GM15510 (cell line): ENCODE results near the gene GGTLC2.

Source experiments
- POLR2A ChIP-seq: IDR thresholded peaks from 3 replicates; pipeline ENCODE4 v1.6.1; 2011; ENCODE audit warnings: borderline replicate concordance; ENCODE audit not compliant: insufficient read length; ENCODE audit errors: extremely low read depth

Gene GGTLC2

DNA sequence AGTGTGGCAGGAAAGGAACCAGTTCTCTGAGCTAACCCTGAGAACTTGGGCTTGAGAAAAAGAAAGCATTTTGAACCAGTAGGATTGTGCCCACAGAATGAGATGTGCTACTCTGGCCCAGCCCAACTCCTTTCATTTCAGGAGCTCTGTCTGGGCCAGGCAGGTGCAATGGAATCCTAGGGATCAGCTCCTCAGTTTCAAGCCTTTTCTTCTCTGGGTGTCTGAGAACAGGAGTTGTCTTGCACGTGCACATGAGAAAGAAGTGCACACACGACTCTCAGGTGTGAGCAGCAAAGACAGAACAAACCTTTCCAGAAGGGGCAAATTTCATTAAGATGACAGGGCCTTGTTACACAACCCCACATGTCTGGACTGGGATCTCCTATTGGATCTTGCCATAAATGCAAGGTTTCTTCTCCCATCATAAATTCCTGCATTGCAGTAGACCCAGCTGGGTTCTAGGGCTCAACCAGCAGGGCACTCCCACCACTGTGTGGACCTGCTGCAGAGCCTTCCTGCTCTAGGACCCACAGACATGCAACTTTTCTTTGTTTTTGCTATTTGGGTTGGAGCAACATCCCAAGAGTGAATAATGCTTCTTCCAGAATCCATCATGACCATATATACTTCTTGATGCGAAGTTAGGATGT, 24.5 kb upstream of the GGTLC2 start:
- TF ChIP-seq POLR2A = no peak

DNA sequence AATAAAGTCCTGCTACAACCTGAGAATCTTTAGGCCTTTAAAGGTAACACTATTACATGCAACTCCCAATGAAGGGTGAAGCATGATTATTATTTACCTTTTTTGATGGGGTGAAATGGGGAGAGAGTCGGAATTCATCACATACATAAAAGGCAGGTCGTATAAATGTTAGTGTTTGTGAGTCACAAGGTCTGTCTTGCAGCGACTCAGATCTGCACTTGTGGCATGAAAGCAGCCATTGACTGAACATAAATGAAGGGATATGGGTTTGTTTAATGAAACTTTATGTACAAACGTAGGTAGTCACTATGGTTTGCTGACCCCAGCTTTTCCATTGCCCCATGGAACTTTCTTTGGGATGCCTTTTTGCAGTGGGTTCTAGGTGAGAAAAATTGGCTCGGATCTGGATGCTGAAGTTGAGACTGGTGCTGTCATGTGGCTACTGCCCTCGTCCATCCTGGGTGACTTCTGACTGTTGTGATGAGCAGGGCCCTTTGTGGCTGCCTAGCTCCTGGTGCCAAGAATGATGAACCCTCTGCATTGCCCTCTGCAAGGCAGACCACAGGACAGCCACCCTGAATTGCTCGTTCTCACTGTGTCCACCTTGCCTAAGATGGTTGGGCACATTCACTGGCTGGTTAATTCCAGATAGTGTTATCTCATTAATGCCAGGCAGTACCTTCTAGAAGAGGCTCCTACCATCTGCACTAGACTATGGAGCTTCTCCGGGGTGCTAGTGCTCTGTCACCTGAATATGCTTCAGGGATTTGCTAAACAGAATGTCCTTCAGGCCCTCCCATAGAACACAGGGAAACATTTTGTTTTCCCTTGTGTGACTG, 11.3 kb downstream of the GGTLC2 start:
- no peak for TF ChIP-seq POLR2A

DNA sequence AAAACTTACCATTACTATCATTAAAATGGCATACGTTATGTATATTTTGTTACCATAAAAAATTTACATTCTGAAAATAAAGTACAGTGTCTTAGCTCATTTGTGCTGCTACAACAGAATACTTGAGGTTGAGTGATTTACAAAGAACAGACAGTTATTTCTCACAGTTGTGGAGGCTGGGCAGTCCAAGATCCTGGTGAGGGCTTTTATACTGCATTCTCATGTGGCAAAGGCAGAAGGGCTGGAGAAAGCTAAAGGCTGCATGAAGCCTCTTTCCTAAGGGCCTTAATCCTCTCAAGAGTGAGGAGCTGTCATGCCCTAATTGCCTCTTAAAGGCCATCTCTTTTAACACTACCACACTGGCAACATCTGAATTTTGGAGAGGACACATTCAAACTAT, 13.3 kb downstream of the GGTLC2 start:
- TF ChIP-seq POLR2A = no peak

DNA sequence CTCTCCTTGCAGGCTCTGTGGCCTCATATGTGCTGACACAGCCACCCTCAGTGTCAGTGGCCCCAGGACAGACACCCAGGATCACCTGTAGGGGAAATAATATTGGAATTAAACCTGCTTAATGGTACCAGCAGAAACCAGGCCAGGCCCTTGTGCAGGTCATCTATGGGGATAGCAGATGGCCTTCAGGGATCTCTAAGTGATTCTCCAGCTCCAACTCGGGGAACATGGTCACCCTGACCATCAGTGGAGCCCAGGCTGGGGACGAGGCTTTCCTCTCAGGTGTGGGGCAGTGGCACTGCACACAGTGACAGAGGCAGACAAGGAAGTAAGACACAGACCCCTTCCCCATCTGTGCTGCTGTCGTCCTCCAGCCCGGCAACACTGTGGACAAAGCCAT, 16.9 kb downstream of the GGTLC2 start:
- TF ChIP-seq POLR2A = no peak

DNA sequence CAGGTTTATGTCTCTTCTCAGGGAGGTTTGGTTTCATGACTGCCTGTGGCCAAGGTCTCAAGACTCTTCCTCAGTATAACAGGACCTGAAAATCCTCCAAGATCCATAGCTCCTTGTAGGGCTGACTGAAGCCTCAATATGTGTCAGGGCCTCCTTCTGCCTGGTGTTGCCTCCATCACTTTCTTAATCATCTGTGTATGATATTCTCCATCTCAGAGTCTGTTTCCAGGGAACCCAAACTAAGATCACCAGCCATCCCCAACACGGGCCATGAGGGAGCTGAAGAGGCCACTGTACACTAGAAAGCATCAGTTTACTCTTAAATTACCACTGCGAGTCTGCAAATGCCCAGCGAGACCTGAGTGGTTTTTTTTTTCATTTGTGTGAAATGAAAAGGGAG, 17.7 kb downstream of the GGTLC2 start:
- TF ChIP-seq POLR2A = no peak

DNA sequence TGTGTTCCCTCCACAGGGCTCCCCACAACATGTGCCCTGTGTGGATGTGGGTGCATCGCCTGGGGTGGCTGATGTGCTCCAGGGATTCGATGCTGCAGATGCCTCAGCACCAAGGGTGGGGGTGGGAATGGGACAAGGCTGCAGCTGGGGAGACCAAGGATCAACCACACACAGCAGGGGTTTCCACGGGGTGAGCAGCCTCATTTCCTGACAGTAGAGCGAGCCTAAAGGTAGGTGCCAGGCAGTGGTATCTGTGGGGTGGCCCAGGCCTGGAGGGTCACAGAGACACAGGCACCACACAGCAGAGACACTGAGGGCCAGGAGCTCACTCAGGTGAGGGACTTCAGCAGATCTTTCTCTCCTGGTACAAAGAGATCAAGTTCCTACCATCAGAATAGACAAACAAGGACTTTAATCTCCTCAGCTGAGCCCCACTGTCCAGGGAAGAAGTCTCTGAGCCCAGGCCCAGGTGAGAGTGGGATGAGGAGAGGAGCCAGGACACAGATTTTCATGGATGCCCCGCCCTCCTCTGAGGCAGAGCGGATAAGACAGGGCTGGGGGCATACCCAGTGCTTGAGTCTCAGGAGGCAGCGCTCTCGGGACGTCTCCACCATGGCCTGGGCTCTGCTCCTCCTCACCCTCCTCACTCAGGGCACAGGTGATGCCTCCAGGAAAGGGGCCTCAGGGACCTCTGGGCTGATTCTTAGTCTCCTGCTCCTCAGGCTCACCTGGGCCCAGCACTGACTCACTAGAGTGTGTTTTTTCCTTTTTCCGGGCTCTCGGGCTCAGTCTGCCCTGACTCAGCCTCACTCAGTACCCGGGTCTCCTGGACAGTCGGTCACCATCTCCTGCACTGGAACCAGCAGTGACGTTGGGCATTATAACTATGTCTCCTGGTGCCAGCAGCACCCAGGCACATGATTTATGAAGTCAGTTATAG, 19.7 kb downstream of the GGTLC2 start:
- TF ChIP-seq POLR2A = no peak

DNA sequence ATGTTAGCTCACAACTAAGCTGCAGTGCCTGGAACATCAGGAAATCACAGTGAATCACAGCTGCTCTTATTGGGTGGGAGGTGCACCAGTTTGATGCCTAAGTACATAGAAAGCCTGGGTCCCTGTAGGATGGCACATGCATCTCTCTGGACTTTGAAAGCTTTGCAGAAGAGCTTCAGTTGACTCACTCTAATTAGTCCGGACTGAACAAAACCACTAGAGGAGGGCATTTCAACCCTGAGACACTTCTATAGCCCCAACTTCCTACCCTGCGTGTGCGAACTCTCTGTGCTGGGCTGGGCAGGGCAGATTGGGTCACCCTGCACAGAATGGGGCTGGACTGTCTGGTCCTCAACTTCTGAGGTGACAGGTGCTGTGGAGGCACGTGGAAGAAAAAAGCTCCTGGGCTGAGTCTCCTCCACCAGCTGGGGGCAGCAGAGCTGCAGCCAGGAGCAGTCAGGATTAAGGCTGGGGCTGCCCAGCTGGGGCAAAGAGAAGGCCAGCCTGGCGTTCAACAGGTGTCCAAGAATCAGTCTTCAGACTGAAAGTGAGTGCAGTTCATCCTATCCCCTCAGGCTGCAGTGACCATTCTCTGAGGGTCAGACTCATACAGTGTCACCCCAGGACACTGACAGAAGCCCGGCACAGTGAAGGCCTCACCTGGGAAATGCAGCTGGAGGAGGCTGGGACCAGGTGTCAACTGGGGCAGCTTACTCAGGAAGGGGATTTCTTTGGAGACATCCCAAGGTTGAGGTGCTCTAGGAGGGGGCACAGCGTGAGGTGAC, 22.1 kb downstream of the GGTLC2 start:
- no peak for TF ChIP-seq POLR2A

DNA sequence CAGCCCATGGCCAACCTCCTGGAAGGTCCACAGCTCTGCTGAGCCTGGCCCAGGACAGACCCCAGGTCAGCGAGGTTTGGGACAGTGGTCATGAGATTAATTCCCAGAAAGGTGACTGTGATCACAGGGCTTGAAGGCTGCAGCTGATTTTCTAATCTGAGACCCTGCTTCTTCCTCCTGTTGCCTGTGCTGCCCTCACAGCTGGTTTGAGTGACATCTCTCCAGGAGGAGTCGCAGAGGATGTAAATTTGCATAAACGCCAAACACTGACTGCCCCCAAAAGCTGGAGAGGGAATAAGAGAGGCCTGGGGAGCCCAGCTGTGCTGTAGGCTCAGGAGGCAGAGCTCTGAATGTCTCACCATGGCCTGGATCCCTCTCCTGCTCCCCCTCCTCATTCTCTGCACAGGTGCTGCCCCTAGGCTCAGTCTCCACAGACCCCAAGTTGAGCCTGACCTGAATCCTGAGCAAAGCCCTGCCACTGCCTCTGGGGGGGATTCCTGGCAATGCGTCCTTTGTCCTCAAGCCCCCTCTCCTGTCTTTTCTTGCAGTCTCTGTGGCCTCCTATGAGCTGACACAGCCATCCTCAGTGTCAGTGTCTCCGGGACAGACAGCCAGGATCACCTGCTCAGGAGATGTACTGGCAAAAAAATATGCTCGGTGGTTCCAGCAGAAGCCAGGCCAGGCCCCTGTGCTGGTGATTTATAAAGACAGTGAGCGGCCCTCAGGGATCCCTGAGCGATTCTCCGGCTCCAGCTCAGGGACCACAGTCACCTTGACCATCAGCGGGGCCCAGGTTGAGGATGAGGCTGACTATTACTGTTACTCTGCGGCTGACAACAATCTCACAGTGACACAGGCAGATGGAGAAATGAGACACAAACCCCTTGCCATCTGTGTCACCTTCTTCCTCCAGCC, 23.8 kb downstream of the GGTLC2 start:
- TF ChIP-seq POLR2A = no peak

DNA sequence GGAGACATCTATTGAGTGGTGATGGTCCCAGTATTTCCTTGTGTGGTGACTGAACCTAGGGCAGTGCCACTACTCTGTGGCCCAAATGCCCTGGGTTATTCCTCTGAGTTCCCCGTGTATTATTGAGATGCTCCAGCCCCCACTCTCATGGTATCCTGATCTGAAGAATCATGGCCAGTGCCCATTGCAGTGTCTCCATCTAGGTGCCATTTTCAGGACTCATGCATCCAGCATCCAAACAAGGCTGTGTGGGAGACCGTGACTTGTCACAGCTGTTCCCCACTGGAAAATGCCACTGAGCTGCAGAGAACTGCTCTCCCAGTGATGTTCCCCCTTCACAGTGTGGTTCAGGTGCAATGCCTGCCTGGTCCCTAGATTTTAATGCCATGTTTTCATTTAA, 24.7 kb downstream of the GGTLC2 start:
- no peak for TF ChIP-seq POLR2A

DNA sequence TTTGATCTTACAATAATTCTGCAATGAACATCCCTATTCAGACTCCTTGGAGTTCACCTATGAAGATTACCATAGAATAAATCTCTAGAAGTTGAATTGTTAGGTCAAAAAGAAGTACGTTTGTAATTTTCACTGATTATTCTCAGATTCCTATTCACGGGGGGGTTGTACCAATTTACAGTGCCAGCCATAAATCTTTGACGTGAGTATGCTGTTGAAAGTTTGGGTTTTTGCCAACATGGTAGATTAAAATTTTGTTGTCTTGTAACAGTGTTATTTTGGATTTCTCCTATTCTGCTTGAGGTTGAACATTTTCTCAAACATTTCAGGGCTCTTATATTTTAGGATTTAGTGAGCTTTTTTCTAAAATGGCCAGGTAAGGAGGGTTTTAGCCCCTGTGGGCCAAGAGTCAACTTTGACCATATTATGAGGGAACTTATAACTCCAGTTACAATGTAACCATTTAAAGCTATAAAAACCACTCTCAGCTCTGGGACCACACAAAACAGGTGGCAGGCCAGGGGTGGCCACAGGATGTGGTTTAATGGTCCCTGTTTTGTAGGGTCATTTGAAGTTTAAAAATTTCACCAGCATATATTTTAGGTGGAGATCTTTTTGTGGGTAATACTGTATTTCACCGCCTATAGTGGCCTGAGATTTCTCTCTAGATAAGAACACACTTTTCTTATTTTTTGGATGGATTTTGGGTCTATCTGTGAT, 25.8 kb downstream of the GGTLC2 start:
- no peak for TF ChIP-seq POLR2A

DNA sequence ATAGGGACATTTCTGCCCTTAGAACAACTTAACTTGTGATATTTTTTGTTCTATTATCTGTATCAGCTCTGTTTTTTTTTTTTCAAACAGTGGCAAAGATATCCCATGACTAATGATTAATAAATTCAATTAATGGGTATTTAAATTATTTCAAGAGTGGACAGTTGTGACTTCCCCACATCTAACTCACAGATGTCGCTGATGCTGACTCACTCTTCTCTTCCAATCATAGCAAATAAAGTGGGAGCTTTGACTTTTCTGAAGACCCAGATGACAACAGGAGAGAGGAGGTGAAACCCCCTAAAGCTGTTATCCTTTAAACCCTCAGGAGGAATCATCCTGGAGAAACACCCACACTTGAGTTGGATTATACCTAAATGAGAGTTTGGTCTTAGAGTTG, 27.1 kb downstream of the GGTLC2 start:
- no peak for TF ChIP-seq POLR2A

DNA sequence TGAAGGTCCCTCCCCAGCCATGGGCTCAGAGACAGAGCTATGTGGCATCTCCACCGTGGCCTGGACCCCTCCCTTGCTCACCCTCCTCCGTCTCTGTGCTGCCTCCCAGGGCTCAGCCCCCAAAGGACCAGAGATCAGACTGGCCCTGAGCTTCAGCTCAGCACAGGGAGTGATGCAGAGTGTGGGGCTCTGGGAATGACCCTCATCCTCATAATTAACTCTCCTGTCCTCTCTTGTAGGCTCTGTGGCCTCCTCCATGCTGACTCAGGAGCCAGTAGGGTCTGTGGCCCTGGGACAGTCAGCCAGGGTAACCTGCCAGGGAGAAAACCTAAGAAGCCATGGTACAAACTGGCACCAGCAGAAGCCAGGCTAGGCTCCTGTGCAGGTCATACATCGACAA, 28.7 kb downstream of the GGTLC2 start:
- no peak for TF ChIP-seq POLR2A

DNA sequence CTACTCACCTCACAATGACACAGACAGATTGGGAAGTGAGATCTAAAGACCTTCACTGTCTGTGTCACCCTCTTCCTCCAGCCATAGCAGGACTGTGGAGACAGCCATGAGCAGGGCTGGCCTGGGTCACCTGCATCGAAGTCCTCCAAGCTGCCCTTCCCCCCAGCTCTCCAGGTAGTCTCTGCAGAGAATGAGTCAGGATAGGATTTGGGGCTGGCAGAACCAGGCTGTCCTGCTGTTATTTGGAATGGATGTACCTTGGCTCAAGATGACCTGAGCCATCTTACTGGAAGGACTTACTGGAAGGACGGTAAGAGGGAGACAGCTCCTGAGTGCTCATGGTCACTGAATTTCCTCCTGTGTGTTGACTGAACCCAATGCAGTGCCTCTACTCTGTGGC, 29.2 kb downstream of the GGTLC2 start:
- no peak for TF ChIP-seq POLR2A
